Measurements from ENCODE around the gene DBP.
A peak's percentile ranks its signal among the peaks of the same experiment; 100 is the strongest.

Gene DBP

GRCh38 chr19:48627201-48627864 lies 9.8 kb downstream of the DBP start:
- DNase-seq (ENCODE audit: low spot score) = no peak

DNA sequence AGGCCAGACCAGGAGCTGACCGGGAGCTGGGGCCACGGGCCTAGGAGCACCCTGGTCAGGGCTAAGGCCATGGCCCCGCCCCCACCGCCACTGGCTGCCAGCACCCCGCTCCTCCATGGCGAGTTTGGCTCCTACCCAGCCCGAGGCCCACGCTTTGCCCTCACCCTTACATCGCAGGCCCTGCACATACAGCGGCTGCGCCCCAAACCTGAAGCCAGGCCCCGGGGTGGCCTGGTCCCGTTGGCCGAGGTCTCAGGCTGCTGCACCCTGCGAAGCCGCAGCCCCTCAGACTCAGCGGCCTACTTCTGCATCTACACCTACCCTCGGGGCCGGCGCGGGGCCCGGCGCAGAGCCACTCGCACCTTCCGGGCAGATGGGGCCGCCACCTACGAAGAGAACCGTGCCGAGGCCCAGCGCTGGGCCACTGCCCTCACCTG lies 11.3 kb downstream of the DBP start:
- DNase-seq (ENCODE audit: low spot score) = no peak

DNA sequence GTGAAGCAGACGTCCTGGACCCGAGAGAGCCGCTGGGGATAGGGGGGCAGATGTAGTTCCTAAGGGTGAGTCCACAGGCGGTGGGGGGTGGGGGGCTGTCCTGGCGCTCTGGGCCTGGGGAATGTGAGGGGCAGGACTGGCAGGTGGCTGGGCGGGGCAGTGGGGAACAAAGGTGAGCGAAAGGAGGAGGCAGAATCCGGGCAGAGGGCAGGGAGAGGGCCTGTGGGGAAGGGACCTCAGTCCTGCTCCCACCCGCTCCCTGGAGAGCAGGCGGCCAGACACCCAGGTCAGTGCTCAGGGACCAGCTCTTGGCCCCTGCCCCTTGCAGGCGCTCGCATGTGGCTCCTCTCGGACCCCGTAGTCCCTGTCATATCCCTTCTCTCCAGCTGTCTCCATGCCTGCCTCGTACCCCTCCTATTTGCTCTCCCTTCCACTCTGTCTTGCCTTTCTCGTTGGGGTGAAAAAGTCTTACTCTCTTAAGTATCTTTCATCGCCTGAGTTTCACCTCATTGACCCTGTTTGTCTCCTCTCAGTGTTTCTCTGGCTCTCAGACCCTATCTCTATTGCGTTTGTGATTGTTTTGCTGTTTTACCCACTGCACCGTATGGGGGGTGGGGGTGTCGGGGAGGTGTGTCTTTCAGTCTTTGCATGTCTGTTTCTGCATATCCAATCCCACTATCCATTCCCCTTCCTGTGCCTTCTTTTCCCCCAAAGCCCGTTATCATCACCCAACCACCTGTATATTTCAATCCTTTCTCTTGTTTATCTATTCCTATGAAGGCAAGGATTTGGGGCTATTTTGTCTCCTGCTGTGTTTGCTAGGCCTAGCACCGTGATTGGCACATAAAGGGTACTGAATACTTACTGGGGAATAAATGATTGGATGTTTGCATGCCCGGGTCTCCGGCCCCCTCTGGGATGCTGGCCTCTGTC lies 12.1 kb downstream of the DBP start:
- no peak for DNase-seq (ENCODE audit: low spot score)

GRCh38 chr19:48624067-48624594 lies 13.0 kb downstream of the DBP start:
- peak; percentile 98 for DNase-seq (ENCODE audit: low spot score)

DNA sequence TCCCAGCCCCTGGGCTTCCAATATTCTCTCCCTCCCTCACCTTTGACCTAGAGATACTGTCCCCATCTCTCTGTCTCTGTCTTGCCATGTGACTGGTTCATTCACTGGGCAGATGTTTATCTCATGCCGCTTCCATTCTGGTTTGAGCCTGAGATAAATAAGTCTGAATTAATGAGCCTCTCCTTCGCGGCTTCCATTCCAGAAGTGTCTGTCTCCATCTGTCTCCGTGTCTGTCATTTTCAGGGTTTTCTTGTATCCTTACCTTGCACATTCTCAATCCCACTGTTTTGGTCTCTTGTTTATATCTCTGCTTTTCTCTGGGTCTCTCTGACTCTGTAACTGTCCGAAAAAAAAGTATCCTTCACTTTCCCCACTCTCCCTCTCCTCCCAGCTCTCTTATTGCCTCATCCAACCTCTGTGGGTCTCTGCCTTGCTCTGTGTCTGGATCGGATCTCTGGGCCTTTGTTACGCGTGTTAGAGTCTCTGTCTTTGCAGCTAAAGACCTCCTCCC lies 13.6 kb downstream of the DBP start:
- no peak for DNase-seq (ENCODE audit: low spot score)

GRCh38 chr19:48619692-48620585 lies 17.2 kb downstream of the DBP start:
- no peak for DNase-seq (ENCODE audit: low spot score)

DNA sequence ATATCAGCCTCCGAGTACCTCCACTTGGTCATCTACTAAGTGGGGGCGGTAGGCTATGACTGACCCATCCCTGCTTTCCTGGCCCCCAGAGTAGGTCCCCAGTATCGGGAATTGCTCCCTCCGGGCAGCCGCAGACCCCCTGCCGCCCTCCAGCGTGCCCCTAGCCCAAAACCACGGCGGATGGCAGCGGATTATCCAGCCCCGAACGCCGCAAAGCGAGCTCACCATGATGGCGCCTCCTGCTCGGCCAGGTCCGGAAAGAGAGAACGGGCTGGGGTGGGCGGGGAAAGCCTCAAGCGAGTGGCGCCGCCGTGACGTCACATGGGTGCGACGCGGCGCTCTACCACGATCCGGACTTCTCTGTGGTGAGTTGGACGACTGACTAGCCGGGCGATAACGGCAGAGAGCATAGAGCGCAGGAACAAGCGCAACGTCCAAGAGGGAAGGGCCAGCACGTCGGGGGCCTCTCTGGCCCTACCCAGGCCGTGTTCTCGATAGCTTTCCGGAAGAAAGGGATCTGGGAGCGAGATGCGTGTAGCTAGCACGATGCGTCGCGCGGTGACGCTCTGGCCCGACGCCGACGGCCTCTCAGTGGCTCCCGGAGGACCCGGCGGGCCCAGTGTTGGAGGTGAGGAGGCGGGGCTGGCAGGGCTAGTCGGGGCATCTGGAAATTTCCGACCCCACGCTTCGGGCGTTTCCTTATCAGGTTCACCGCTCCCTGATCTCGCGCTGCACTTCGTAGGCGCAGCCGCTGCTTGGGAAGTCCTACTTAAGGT lies 18.1 kb downstream of the DBP start, which contains the start of the genes RPL18 and SPHK2:
RPL18 (minus strand) TSS at position 263 of the 776 bp plus-strand sequence; CDS start at position 228, 35 bp downstream.
SPHK2 (plus strand) TSS at position 591 of the 776 bp plus-strand sequence. CDS start 1,009 bp downstream, outside the sequence.
- DNase-seq (ENCODE audit: low spot score) = peak; percentile 98

- no peak for DNase-seq (ENCODE audit: low spot score)
Observed at GRCh38 chr19:48618278-48618915, 18.8 kb downstream of the DBP start.

- DNase-seq (ENCODE audit: low spot score) = no peak
Observed at GRCh38 chr19:48617146-48617937, 19.8 kb downstream of the DBP start.

DNA sequence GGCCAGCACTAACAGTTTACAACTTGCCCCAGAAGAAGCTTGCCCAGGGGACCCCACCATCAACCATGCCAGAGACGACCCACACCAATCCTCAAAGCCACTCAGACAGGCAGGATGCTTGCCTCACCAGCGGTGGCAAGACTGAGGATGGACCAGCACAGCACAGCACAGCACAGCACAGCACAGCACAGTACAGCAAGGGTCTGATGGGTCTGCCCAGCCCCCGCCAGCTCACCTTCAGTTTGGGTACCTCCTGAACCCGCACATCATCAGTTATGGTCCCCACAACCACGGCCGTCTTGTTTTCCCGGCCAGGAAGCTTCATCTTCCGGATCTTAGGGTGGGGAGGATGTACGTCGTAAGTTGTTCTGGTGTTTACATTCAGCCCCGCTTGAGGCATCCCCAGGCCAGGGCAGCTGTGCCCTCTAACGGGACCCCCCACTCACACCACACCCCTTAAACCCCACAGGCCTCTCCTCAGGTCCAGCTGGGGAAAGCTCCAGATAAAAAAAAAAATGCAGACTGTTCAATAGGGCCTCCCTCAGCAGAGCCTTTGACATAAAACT lies 20.6 kb downstream of the DBP start:
- DNase-seq (ENCODE audit: low spot score) = no peak

GRCh38 chr19:48616041-48616436 lies 21.1 kb downstream of the DBP start:
- no peak for DNase-seq (ENCODE audit: low spot score)

DNA sequence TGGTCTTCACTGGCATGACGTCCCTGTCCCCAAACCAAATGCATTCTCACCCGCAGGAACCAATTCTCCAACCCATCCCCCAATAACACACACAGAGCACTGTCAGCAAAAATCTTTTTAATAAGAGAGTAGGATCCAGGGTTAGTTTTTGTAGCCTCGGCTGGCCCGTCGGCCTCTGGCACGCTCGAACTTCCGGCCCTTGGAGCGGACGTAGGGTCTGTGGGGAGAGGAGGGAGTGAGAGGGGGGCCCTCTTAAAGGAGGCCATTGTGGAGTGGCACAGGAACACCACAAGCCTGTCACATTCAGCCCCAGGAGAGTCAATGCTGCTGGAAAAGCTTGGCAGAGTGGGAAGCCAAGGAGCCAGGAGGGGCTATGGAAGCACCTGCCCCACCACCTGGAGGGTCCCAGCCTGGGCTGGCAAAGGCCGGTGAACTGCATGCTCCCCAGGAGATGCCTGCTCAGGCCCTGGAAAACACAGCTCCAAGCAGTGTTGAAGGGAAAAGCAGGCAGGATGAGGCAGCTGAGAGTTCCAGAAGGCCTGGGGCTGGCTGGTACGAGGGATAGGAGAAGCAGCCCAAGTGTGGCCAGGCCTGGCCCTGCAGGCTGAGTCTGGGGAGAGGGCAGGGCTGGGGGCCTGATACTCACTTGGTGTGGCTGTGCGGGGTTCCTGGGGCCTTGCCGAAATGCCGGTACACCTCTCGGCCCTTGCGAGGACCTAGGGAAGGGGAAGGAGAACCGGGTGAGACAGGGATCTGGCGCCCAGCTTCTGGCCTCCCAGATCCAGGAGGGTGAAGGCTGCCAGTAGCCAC lies 21.7 kb downstream of the DBP start:
- no peak for DNase-seq (ENCODE audit: low spot score)

DNA sequence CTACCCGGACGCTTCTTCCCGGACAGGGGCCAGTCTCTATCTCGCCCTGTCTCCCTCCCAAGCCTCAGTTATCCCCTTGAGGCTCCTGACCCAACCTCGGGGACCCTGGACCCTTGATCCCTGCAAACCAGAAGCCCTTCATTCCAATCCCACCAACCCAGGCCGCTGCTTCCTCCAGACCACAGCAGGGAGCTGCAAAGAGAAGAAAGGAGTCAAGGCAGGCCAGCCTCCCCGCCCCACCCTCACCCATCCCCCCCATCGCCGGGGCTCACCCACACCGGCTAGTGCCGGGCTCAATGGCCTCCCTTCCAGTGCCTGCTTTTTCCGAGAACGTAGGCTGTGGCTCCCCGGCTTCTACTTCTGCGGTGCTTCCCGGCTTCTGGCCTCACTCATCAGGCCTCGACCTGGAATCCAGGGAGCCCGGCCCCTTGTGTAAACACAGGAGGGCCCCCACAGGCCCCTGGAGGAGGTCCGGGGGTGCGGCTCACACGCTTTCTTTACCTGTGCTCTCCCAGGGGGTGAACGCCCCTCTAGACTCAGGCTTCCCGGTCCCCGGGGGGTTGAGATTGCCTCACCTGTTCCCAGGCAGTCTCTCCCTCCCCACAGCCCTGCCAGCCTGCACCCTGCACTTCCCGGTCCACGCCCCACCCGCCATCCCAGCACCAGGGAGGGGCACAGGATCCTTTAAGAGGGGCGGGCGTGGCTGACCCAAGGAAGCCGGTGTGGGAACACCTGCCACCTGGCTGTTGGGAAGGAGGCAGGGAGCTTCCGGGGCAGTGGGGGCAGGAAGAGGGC lies 22.5 kb downstream of the DBP start, which contains the start of gene FAM83E:
FAM83E (minus strand) TSS at position 641 of the 795 bp plus-strand sequence. CDS start 1,704 bp downstream, outside the sequence.
- DNase-seq (ENCODE audit: low spot score) = no peak

- DNase-seq (ENCODE audit: low spot score) = no peak
Observed at GRCh38 chr19:48613852-48614435, 23.2 kb downstream of the DBP start.

DNA sequence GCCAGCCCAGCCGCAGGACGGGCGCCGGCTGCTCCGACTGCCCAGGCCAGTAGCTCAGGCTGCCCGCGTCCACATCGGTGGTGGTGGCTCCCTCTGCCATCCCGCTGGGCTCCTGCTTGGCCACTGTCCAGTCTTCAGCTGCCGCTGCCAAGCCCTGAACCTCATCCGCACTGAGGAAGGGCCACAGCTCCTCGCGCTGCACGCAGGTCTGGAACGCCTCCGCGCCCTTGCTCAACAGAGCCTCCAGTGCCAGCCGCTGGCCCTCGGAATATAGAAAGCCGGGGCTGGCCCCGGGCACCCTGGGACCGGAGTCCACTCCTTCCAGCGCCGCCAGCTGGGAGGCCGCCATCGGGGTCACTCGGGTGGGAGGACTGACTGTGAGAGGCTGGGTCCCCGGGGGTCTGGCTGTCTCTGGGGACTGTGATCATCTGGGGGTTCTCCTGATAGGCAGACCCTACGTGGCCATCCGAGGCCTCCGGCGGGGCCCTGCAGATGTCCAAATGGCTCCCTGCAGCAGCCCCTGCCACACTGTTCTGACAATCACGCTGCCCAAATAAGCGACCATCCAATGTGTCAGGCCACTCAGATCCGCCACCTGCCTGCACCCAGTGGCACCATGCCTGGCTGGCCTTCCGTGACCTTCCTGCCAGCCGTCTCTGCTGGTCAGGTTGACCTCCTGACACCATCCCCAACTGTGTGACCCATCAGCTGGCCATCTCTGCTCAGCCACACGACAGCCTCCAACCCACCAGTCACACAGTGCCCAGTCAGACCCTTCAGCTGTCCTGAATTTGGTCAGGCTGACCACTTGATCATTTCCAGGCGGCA lies 23.9 kb downstream of the DBP start:
- DNase-seq (ENCODE audit: low spot score) = no peak

DNA sequence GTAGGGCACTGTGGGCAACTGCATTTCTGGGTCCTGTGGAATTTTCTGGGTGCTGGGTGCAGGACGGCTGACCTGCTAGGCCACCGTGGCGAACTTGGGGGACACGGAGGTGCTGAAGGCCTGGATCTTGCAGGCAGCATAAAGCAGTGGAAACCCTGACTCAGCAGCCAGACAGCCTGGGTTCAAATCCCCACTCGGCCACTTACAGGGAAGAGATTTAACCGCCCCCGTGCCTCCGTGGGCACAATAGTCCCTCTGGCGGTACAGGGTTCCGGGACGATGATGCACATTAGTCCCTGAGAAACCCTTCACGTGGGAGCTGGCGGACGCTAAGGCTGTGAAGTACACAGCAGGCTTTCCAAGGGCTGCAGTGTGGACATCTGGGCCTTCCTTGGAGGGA lies 25.3 kb downstream of the DBP start:
- no peak for DNase-seq (ENCODE audit: low spot score)

Measured in kidney capillary endothelial cell (primary cell).